ENCODE results near the gene USP2. TPM values are rescaled to one million over a fixed set of nuclear protein-coding genes. Genes with fewer than 3 reads are reported as not detected.

USP2 gene
- total and polyA plus RNA-seq, 2 of the 4 experiments (the other 2 are of a cell fraction) = 0.18 to 0.79 TPM

- no peak for DNase-seq
- peak overlapping the region; percentile 15 for H2AK9ac ChIP-seq (replicated peaks; ENCODE audit: low read depth, low read length, poor library complexity)
- no peak for ATAC-seq (ENCODE audit: low read depth)
Observed at GRCh38 chr11:119352857-119353260, 28.6 kb downstream of the USP2 start.

More at GRCh38 chr11:119352857-119353260, 28.6 kb downstream of the USP2 start:
- no peaks in the 10 kb centered on the region for H3K36me3 ChIP-seq (ENCODE audit: control insufficient read depth, insufficient read depth, low read length)
- peaks cover 18% of the 10 kb centered on the region for H3K27me3 ChIP-seq (ENCODE audit: control insufficient read depth, insufficient read depth, low read length)
- H3K4ac ChIP-seq (ENCODE audit: low read depth, low read length) = no peak overlapping the region
- ChIA-PET POLR2A (ENCODE audit: unreplicated experiment) (no interaction called here), CTCF (interaction anchor here (0.6 kb wide), 1 partner anchor 122 kb away, joined by 4 read pairs; no protein-coding TSS in a partner anchor)
- no peaks in the 10 kb centered on the region for H3K4me1 ChIP-seq (ENCODE audit: control insufficient read depth, insufficient read depth, low read length)
- BruUV-seq (replicated peaks) = no TSS peak
- no peak overlapping the region for H2BK120ac ChIP-seq (ENCODE audit: low read depth, low read length)
- no peak overlapping the region for H4K5ac ChIP-seq (ENCODE audit: low read depth, low read length)
- H3K9me1 ChIP-seq (ENCODE audit: insufficient read depth, low read length) = no peaks in the 10 kb centered on the region
- H3K9ac ChIP-seq (ENCODE audit: low read depth, low read length) = no peak overlapping the region
- H3K4me2 ChIP-seq (ENCODE audit: low read depth, low read length) = no peak overlapping the region
- no peak overlapping the region for H2BK15ac ChIP-seq (ENCODE audit: low read depth, low read length)
- no peak overlapping the region for H2BK20ac ChIP-seq (ENCODE audit: low read depth, low read length)
- no peak overlapping the region for H3K27ac ChIP-seq (ENCODE audit: insufficient read depth, low read length)
- H3K23ac ChIP-seq (ENCODE audit: low read depth, low read length) = no peak overlapping the region
- H3K14ac ChIP-seq (replicated peaks; ENCODE audit: low read depth, low read length) = no peak overlapping the region
- no peaks in the 10 kb centered on the region for H4K20me1 ChIP-seq (ENCODE audit: insufficient read depth, low read length)
- 0% methylated on average over 2 of the region's 4 CpGs; no CpG with 5 or more reads in 1 of the 2 experiments for WGBS, 2 experiments (ENCODE audit: extremely low coverage in 2 of 2, insufficient read length in 1 of 2)
- no peak overlapping the region for H2BK5ac ChIP-seq (ENCODE audit: low read depth, low read length, poor library complexity, severe bottlenecking)
- TF ChIP-seq RAD21 (IDR thresholded peaks at IDR 0.05; ENCODE audit: low read length) (no peak), RFX5 (IDR thresholded peaks at IDR 0.05; ENCODE audit: low read depth, low read length) (no peak), ELK1 (IDR thresholded peaks at IDR 0.05; ENCODE audit: borderline replicate concordance, low read depth, low read length) (no peak), MXI1 (IDR thresholded peaks at IDR 0.05; ENCODE audit: borderline replicate concordance, low read depth, low read length) (no peak), MAFK (IDR thresholded peaks at IDR 0.05; ENCODE audit: low read depth, low read length) (no peak), MAZ (IDR thresholded peaks at IDR 0.05; ENCODE audit: borderline replicate concordance, low read depth, low read length) (no peak), CHD1 (IDR thresholded peaks at IDR 0.05; ENCODE audit: low read depth, low read length) (no peak), NFE2L2 (IDR thresholded peaks at IDR 0.05; ENCODE audit: low read depth, low read length) (no peak), CTCF (conservative IDR thresholded peaks at IDR 0.05; ENCODE audit: low read depth, low read length) (no peak), SMC3 (IDR thresholded peaks at IDR 0.05; ENCODE audit: low read depth, low read length) (no peak), POLR2A (IDR thresholded peaks at IDR 0.05; ENCODE audit: low read depth, low read length) (no peak), BHLHE40 (IDR thresholded peaks at IDR 0.05; ENCODE audit: low read depth, low read length) (no peak), FOS (IDR thresholded peaks at IDR 0.05; ENCODE audit: low read depth, low read length) (no peak), CEBPB (IDR thresholded peaks at IDR 0.05; ENCODE audit: low read depth, low read length) (no peak), RCOR1 (IDR thresholded peaks at IDR 0.05; ENCODE audit: insufficient replicate concordance, low read length) (no peak)
- TF ChIP-seq, protein P1, sequence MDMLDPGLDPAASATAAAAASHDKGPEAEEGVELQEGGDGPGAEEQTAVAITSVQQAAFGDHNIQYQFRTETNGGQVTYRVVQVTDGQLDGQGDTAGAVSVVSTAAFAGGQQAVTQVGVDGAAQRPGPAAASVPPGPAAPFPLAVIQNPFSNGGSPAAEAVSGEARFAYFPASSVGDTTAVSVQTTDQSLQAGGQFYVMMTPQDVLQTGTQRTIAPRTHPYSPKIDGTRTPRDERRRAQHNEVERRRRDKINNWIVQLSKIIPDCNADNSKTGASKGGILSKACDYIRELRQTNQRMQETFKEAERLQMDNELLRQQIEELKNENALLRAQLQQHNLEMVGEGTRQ (IDR thresholded peaks at IDR 0.05; ENCODE audit: low read depth, low read length) = no peak
- no peak overlapping the region for H4K8ac ChIP-seq (ENCODE audit: low read depth in 2 of 2, low read length in 2 of 2)
- no peaks in the 10 kb centered on the region for H3K9me3 ChIP-seq (ENCODE audit: control insufficient read depth, insufficient read depth, low read length)
- in situ Hi-C loops (cut with MboI; ENCODE audit: low sequenced_read_pairs) (loop anchor here (25.0 kb wide), 1 partner anchor 759 kb away; no protein-coding TSS in a partner anchor), dilution Hi-C loops (cut with HindIII; ENCODE audit: low sequenced_read_pairs, unreplicated experiment) (no loop called here), intact Hi-C loops (cut with micrococcal nuclease) (no loop called here)
- no peak overlapping the region for H3K4me3 ChIP-seq (ENCODE audit: insufficient read depth, low read depth, low read length)
- H3K79me1 ChIP-seq (ENCODE audit: low read depth in 1 of 2, low read length in 2 of 2) = no peaks in the 10 kb centered on the region
- H3K56ac ChIP-seq (ENCODE audit: extremely low read depth, insufficient read depth, low read length) = no peak overlapping the region
- H2AK5ac ChIP-seq (ENCODE audit: low read depth, low read length) = no peak overlapping the region
- H2AFZ ChIP-seq (replicated peaks; ENCODE audit: low read length, poor library complexity) = no peak overlapping the region
- H4K91ac ChIP-seq (ENCODE audit: insufficient read depth, low read depth, low read length) = no peak overlapping the region
- no peak overlapping the region for H3K18ac ChIP-seq (ENCODE audit: low read depth, low read length)

Measured in IMR-90 (cell line).